H9 (cell line): ENCODE data around the gene MRPL9. TPM values are rescaled to one million over a fixed set of nuclear protein-coding genes. Genes with fewer than 3 reads are reported as not detected.

Source experiments
- DNase-seq: peaks from one replicate; pipeline ENCODE4 v3.0.0-alpha.2; 2017
- H2AFZ ChIP-seq: one replicate; pipeline ENCODE4 v1.6.1; 2013; ENCODE audit warnings: mild to moderate bottlenecking, low read length, control low read depth, moderate library complexity
- H2AK5ac ChIP-seq: 2 replicates; pipeline ENCODE4 v1.6.1; 2013; ENCODE audit warnings: low read length, control low read depth, mixed read lengths; ENCODE audit not compliant: insufficient read length
- H2BK120ac ChIP-seq: one replicate; pipeline ENCODE4 v1.6.1; 2013; ENCODE audit warnings: low read depth, mild to moderate bottlenecking, low read length, control low read depth, inconsistent platforms; ENCODE audit not compliant: poor library complexity, severe bottlenecking
- H2BK12ac ChIP-seq: 2 replicates; pipeline ENCODE4 v1.6.1; 2013; ENCODE audit warnings: low read length, control low read depth, mixed read lengths, low read depth; ENCODE audit not compliant: insufficient read length
- H2BK15ac ChIP-seq: 2 replicates; pipeline ENCODE4 v1.6.1; 2013; ENCODE audit warnings: low read depth, low read length, control low read depth
- H2BK20ac ChIP-seq: one replicate; pipeline ENCODE4 v1.6.1; 2013; ENCODE audit warnings: low read depth, mild to moderate bottlenecking, low read length, control low read depth, inconsistent platforms; ENCODE audit not compliant: poor library complexity, severe bottlenecking
- H2BK5ac ChIP-seq: 2 replicates; pipeline ENCODE4 v1.6.1; 2013; ENCODE audit warnings: low read length, control low read depth, mixed read lengths; ENCODE audit not compliant: insufficient read length
- H3K14ac ChIP-seq: 2 replicates; pipeline ENCODE4 v1.6.1; 2013; ENCODE audit warnings: low read length, control low read depth; ENCODE audit not compliant: insufficient read depth
- H3K18ac ChIP-seq: 2 replicates; pipeline ENCODE4 v1.6.1; 2013; ENCODE audit warnings: low read depth, mild to moderate bottlenecking, mixed read lengths, low read length, control low read depth; ENCODE audit not compliant: insufficient read length
- H3K23ac ChIP-seq: 2 replicates; pipeline ENCODE4 v1.6.1; 2013; ENCODE audit warnings: low read length, control low read depth, mixed read lengths, low read depth; ENCODE audit not compliant: insufficient read length
- H3K23me2 ChIP-seq: 2 replicates; pipeline ENCODE4 v1.6.1; 2013; ENCODE audit warnings: low read depth, mild to moderate bottlenecking, mixed read lengths, low read length, control low read depth; ENCODE audit not compliant: insufficient read length, poor library complexity, severe bottlenecking
- H3K27ac ChIP-seq: 2 replicates; pipeline ENCODE4 v1.5.1; 2013; ENCODE audit warnings: low read length, control low read depth, mixed read lengths, low read depth; ENCODE audit not compliant: insufficient read length
- H3K27me3 ChIP-seq: 2 replicates; pipeline ENCODE4 v1.6.1; 2013; ENCODE audit warnings: low read length, control low read depth, inconsistent platforms; ENCODE audit not compliant: insufficient read depth
- H3K4ac ChIP-seq: 2 replicates; pipeline ENCODE4 v1.6.1; 2013; ENCODE audit warnings: low read depth, mild to moderate bottlenecking, control low read depth, inconsistent platforms, low read length, moderate library complexity
- H3K4me1 ChIP-seq: 2 replicates; pipeline ENCODE4 v1.6.1; 2013; ENCODE audit warnings: low read length, control low read depth, inconsistent platforms; ENCODE audit not compliant: insufficient read depth
- H3K4me2 ChIP-seq: 2 replicates; pipeline ENCODE4 v1.6.1; 2013; ENCODE audit warnings: low read length, control low read depth, mixed read lengths; ENCODE audit not compliant: insufficient read length, insufficient read depth
- H3K56ac ChIP-seq: 2 replicates; pipeline ENCODE4 v1.6.1; 2013; ENCODE audit warnings: low read depth, mild to moderate bottlenecking, mixed read lengths, low read length, control low read depth; ENCODE audit not compliant: insufficient read length
- H3K79me1 ChIP-seq: 2 replicates; pipeline ENCODE4 v1.6.1; 2013; ENCODE audit warnings: low read depth, mild to moderate bottlenecking, moderate library complexity, low read length, control low read depth, inconsistent platforms; ENCODE audit not compliant: insufficient read depth, poor library complexity, severe bottlenecking
- H3K79me2 ChIP-seq: 2 replicates; pipeline ENCODE4 v1.6.1; 2013; ENCODE audit warnings: low read length, control low read depth, inconsistent platforms; ENCODE audit not compliant: insufficient read depth
- H3K9ac ChIP-seq: 2 replicates; pipeline ENCODE4 v1.6.1; 2013; ENCODE audit warnings: low read length, control low read depth, mixed read lengths; ENCODE audit not compliant: insufficient read length; ENCODE audit errors: extremely low read depth
- H3K9me3 ChIP-seq: one replicate; pipeline ENCODE4 v1.6.1; 2013; ENCODE audit warnings: low read depth, low read length, inconsistent platforms; ENCODE audit not compliant: control insufficient read depth
- H3T11ph ChIP-seq: one replicate; pipeline ENCODE4 v1.6.1; 2013; ENCODE audit warnings: mild to moderate bottlenecking, low read length, control low read depth, inconsistent platforms
- H4K20me1 ChIP-seq: one replicate; pipeline ENCODE4 v1.6.1; 2013; ENCODE audit not compliant: control insufficient read depth, insufficient read length, insufficient read depth
- H4K5ac ChIP-seq: 2 replicates; pipeline ENCODE4 v1.6.1; 2013; ENCODE audit warnings: low read depth, mild to moderate bottlenecking, mixed read lengths, low read length, control low read depth; ENCODE audit not compliant: insufficient read length
- H4K8ac ChIP-seq: replicated peaks from 2 replicates; pipeline ENCODE4 v1.6.1; 2013; ENCODE audit warnings: low read length, control low read depth, mixed read lengths, low read depth; ENCODE audit not compliant: insufficient read length
- H4K91ac ChIP-seq: 2 replicates; pipeline ENCODE4 v1.6.1; 2013; ENCODE audit warnings: low read depth, mild to moderate bottlenecking, moderate library complexity, mixed read lengths, low read length, control low read depth; ENCODE audit not compliant: insufficient read length
- H3K27ac Mint-ChIP-seq, 3 experiments: 2 replicates in 2 of 3; 3 replicates in 1 of 3; pipeline ENCODE4 v1.8.0; 2020 to 2021; ENCODE audit warnings: mixed read lengths in 3 of 3, mild to moderate bottlenecking in 1 of 3, moderate library complexity in 1 of 3
- H3K27me3 Mint-ChIP-seq: 2 replicates; pipeline ENCODE4 v1.8.0; 2021; ENCODE audit warnings: low read depth, mild to moderate bottlenecking, moderate library complexity, mixed read lengths
- H3K36me3 Mint-ChIP-seq, 3 experiments: 2 replicates in 2 of 3; 3 replicates in 1 of 3; pipeline ENCODE4 v1.8.0; 2020 to 2021; ENCODE audit warnings: low read depth in 3 of 3, mixed read lengths in 3 of 3; ENCODE audit not compliant: insufficient read depth in 1 of 3
- H3K4me1 Mint-ChIP-seq, 2 experiments: 2 replicates each; pipeline ENCODE4 v1.8.0; 2020; ENCODE audit warnings: mixed read lengths in 2 of 2
- H3K4me3 Mint-ChIP-seq, 2 experiments: 2 replicates in 1 of 2; 3 replicates in 1 of 2; pipeline ENCODE4 v1.8.0; 2020 to 2021; ENCODE audit warnings: mild to moderate bottlenecking in 2 of 2, mixed read lengths in 2 of 2, moderate library complexity in 1 of 2
- H3K9me3 Mint-ChIP-seq, 2 experiments: 2 replicates in 1 of 2; 3 replicates in 1 of 2; pipeline ENCODE4 v1.8.0; 2020; ENCODE audit warnings: mild to moderate bottlenecking in 2 of 2, mixed read lengths in 2 of 2, moderate library complexity in 1 of 2
- CTCF ChIP-seq: fragments of 200-600 bp; sonication (generic); conservative IDR thresholded peaks from 3 replicates; pipeline ENCODE4 v1.8.0; 2021; ENCODE audit warnings: antibody characterized with exemption, mild to moderate bottlenecking
- WGBS: extraction: QIAGEN DNeasy Blood & Tissue Kit; methylation state at CpG from one replicate; pipeline ENCODE4 v1.1.7; 2013; ENCODE audit warnings: missing lambda C conversion rate, low lambda C conversion rate, mixed read lengths; ENCODE audit not compliant: insufficient read length; ENCODE audit errors: extremely low coverage; 5-methylcytosine and 5-hydroxymethylcytosine counted together
- total RNA-seq: library from RNA; stranded (reverse); gene quantifications from 2 replicates; pipeline ENCODE4 v1.2.1, GENCODE V29; 2021

Gene MRPL9
- total RNA-seq, 1 experiment from 2014 or later, result 102 TPM

DNA sequence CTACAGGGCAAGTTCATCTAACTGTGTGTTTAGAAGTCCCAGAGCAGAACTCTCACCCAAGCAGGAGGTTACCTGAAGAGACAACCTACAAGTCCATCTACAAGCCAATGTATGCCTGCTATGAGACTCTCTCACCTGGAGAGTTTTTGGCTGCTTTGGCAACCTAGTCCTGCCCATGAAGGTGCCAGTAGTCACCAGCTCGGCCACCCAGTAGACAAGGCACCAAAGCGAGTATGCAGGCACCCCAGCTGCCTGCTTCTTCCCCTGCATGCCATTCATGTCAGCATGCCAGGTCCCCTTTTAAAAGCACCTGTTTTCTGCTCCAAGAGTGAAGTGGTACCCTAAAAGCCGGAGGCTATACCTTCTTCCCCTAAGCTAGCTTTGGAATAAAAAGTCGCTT is 21.8 kb downstream of the MRPL9 start:
- Histone ChIP-seq H2AK5ac (no peak overlapping the region), H3K4me2 (no peak overlapping the region), H2AFZ (no peak overlapping the region), H3K9ac (no peak overlapping the region), H3K23me2 (no peaks in the 10 kb centered on the region), H4K5ac (no peak overlapping the region), H3K4me1 (no peaks in the 10 kb centered on the region), H3K4ac (no peak overlapping the region), H2BK20ac (no peak overlapping the region), H3K79me1 (no peaks in the 10 kb centered on the region), H4K20me1 (no peaks in the 10 kb centered on the region), H2BK5ac (no peak overlapping the region), H3K18ac (no peak overlapping the region), H2BK12ac (no peak overlapping the region), H3K14ac (no peak overlapping the region), H2BK120ac (no peak overlapping the region), H3K9me3 (peaks cover 15% of the 10 kb centered on the region), H2BK15ac (no peak overlapping the region), H3K23ac (no peak overlapping the region), H3K79me2 (no peaks in the 10 kb centered on the region), H3K27ac (no peak overlapping the region), H4K8ac (no peak overlapping the region), H3K27me3 (no peaks in the 10 kb centered on the region), H3K56ac (no peak overlapping the region), H4K91ac (no peak overlapping the region), H3T11ph (no peak overlapping the region)
- Mint-ChIP-seq H3K4me1 (peaks cover 8 to 12% of the 10 kb centered on the region in 2 experiments), H3K4me3 (no peak overlapping the region), H3K27me3 (peaks cover 18% of the 10 kb centered on the region), H3K9me3 (peaks cover 18 to 24% of the 10 kb centered on the region in 2 experiments), H3K36me3 (peaks cover 7 to 21% (median 18%) of the 10 kb centered on the region in 3 experiments; a peak in 5 of 7 replicates), H3K27ac (no peak overlapping the region)
- no peak for DNase-seq
- TF ChIP-seq CTCF, result no peak
- no CpG with 5 or more reads among the region's 4 CpGs for WGBS
